Measurements from ENCODE around the gene MRPL36.

DNA sequence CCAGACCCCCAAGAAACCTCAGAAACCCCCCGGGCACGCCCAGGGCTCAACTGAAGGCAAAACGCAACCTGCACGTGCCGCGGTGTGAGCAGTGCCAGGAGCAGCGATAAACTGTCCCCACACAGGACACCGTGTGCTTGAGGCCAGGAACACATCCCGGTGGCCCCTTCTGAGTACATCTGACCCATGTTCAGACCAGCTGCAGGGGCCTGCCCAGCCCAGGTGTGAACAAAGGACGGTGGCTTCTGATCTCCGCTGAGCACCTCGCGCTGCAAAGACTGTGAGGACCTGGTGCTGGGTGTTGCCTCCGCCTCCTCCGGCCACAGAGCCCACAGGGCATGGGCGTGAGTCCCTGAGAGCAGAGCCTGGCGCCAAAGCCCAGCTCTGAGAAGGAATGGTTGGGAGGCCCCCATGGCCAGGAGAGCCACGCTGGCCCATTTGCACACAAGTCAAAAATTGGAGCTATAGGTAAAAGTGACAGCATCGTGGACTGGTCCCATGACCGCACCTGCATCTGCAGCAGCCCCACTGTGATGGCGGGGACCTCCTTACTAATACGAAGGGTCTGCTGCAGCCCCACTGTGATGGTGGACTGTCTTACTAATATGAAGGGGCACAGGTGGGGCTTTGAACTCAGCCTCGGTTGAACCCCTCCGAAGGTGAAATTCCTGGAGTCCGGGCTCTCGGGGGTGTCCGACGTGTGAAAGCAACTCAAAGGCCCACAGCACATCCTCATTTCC is 33.0 kb upstream of the MRPL36 start:
- TF ChIP-seq POLR2A (IDR thresholded peaks at IDR 0.05), result no peak
- TF ChIP-seq, protein P1, sequence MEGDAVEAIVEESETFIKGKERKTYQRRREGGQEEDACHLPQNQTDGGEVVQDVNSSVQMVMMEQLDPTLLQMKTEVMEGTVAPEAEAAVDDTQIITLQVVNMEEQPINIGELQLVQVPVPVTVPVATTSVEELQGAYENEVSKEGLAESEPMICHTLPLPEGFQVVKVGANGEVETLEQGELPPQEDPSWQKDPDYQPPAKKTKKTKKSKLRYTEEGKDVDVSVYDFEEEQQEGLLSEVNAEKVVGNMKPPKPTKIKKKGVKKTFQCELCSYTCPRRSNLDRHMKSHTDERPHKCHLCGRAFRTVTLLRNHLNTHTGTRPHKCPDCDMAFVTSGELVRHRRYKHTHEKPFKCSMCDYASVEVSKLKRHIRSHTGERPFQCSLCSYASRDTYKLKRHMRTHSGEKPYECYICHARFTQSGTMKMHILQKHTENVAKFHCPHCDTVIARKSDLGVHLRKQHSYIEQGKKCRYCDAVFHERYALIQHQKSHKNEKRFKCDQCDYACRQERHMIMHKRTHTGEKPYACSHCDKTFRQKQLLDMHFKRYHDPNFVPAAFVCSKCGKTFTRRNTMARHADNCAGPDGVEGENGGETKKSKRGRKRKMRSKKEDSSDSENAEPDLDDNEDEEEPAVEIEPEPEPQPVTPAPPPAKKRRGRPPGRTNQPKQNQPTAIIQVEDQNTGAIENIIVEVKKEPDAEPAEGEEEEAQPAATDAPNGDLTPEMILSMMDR (IDR thresholded peaks at IDR 0.05), result no peak

All from breast epithelium (tissue), 3 donors.